Large intestine (tissue), 3 donors: Measurements from ENCODE around the gene BRD9. TPM values are rescaled to one million over a fixed set of nuclear protein-coding genes. Genes with fewer than 3 reads are reported as not detected.
"Not testable (repeated sequence)": the region's sequence is repeated elsewhere in the genome, so short reads cannot be mapped to it uniquely, and the experiment has no call there.

Experiments
- DNase-seq, 2 donors: peaks; one replicate each; pipeline versions ENCODE4 v3.0.0 to v3.0.0-alpha.2; 2013
- H3K27ac ChIP-seq: one replicate; pipeline ENCODE4 v1.5.1; 2013; ENCODE audit warnings: low read length
- H3K27me3 ChIP-seq: 2 replicates; pipeline ENCODE4 v1.6.1; 2013; ENCODE audit warnings: low read length; ENCODE audit not compliant: control insufficient read depth, insufficient read depth
- H3K36me3 ChIP-seq: 2 replicates; pipeline ENCODE4 v1.6.1; 2013; ENCODE audit warnings: low read length; ENCODE audit not compliant: control insufficient read depth, insufficient read depth
- H3K4me1 ChIP-seq: one replicate; pipeline ENCODE4 v1.6.1; 2013; ENCODE audit warnings: low read length; ENCODE audit not compliant: control insufficient read depth, insufficient read depth
- H3K4me3 ChIP-seq: one replicate; pipeline ENCODE4 v1.5.1; 2013; ENCODE audit warnings: low read length
- H3K9me3 ChIP-seq: one replicate; pipeline ENCODE4 v1.6.1; 2013; ENCODE audit warnings: mild to moderate bottlenecking, low read depth, low read length, moderate library complexity; ENCODE audit not compliant: control insufficient read depth
- WGBS: methylation state at CpG from one replicate; pipeline ENCODE4 v1.1.5; 2013; ENCODE audit warnings: low lambda C conversion rate; ENCODE audit not compliant: insufficient coverage; 5-methylcytosine and 5-hydroxymethylcytosine counted together
- polyA plus RNA-seq: library from polyadenylated mRNA; unstranded; fragments of 120-200 nt; gene quantifications from one replicate; pipeline ENCODE4 v1.2.1, GENCODE V29; 2013

Gene BRD9
- polyA plus RNA-seq, 1 donor: 36.2 TPM

GRCh38 chr5:851076-851475 lies 41.5 kb downstream of the BRD9 start:
- H3K4me1 ChIP-seq: peaks cover 23% of the 10 kb centered on the region
- H3K4me3 ChIP-seq: no peak overlapping the region
- H3K27me3 ChIP-seq: no peaks in the 10 kb centered on the region
- no peaks in the 10 kb centered on the region for H3K9me3 ChIP-seq
- no peak for DNase-seq
- no peaks in the 10 kb centered on the region for H3K36me3 ChIP-seq
- no peak overlapping the region for H3K27ac ChIP-seq
- no CpG with 5 or more reads among the region's 19 CpGs for WGBS

DNA sequence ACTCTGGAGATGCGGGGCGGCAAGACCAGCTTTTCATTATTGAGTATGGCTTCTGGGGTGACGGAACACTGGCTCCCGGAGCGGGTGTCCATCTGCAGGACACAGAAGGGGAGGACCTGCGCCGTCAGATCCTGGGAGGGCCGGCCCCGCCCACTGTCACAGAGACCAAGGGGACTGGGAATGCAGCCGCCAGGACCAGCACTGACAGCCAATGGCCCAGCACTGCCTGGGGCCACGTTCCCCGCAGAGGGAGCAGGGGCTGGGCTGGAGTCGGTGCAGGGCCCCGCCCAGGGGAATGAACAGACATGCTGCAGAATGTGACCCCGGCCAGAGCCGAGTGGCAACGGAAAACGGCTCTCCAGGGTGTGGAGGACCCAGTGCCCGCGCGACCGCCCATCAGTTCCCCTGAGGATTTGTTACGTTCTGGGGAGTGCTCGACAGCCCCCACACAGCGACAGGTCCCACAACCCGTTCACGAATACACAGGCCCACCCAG lies 42.0 kb downstream of the BRD9 start, which contains the start of gene ZDHHC11:
ZDHHC11 (minus strand) TSS at position 476 of the 496 bp plus-strand sequence; CDS start at position 92, 384 bp downstream.
- peaks cover 23% of the 10 kb centered on the region for H3K4me1 ChIP-seq
- no peak within 1 kb of the TSS for H3K27ac ChIP-seq
- peak within 1 kb of the TSS; percentile 31 for H3K4me3 ChIP-seq
- H3K27me3 ChIP-seq: no peaks in the 10 kb centered on the region
- DNase-seq: peak; percentile 43 to 68
- H3K36me3 ChIP-seq: no peaks in the 10 kb centered on the region
- no CpG with 5 or more reads among the region's 27 CpGs for WGBS
- H3K9me3 ChIP-seq: no peaks in the 10 kb centered on the region

DNA sequence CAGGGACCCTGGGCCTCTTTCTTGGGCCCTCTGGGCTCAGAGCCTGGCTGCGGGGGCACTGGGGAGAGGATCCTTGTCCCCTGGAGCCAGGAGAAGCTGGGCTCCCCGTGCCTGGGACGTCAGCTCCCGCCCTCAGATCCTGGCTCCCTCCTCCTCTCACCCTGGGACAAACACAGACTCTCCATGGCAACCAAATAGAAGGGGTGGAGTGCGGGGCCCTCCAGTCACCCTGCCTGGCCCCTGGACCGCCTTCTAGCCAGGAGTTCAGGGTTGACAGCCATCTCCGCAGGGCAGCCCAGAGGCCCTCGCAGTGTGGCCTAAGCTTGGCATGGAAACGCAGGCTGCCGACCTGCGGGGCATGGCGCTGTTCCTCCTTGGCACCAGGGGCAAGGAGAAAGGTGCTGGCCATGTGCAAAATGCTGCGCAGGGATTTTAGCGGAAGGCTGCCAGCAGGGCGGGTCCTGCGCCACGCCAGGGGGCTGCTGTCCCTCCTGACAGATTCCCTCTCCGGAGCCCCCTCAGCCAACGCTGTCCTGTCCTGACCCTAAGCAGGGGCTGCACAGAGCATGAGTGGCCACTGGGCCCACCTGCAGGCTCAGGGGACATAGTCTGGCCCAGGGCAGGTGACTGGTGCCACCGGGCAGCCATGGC lies 42.8 kb downstream of the BRD9 start:
- DNase-seq: peak; percentile 85 to 93
- H3K4me3 ChIP-seq: peak overlapping the region; percentile 31
- H3K27ac ChIP-seq: no peak overlapping the region
- H3K9me3 ChIP-seq: no peaks in the 10 kb centered on the region
- peaks cover 23% of the 10 kb centered on the region for H3K4me1 ChIP-seq
- WGBS: no CpG with 5 or more reads among the region's 20 CpGs
- no peaks in the 10 kb centered on the region for H3K36me3 ChIP-seq
- H3K27me3 ChIP-seq: no peaks in the 10 kb centered on the region

- Histone ChIP-seq H3K27ac (no peak overlapping the region), H3K4me1 (peaks cover 23% of the 10 kb centered on the region), H3K36me3 (no peaks in the 10 kb centered on the region), H3K27me3 (no peaks in the 10 kb centered on the region), H3K9me3 (no peaks in the 10 kb centered on the region), H3K4me3 (no peak overlapping the region)
- no CpG with 5 or more reads among the region's 14 CpGs for WGBS
- DNase-seq: no peak
Observed at GRCh38 chr5:848671-849111, 43.9 kb downstream of the BRD9 start.

- H3K4me3 ChIP-seq, DNase-seq, H3K27me3 ChIP-seq, H3K36me3 ChIP-seq, H3K27ac ChIP-seq, H3K9me3 ChIP-seq: not testable (repeated sequence)
- peaks cover 23% of the 10 kb centered on the region for H3K4me1 ChIP-seq
- WGBS: no CpG with 5 or more reads among the region's 7 CpGs
Observed at GRCh38 chr5:847736-848135, 44.9 kb downstream of the BRD9 start.

GRCh38 chr5:847212-847611 lies 45.4 kb downstream of the BRD9 start:
- not testable (repeated sequence) for H3K9me3 ChIP-seq, H3K36me3 ChIP-seq, DNase-seq, H3K27me3 ChIP-seq, H3K27ac ChIP-seq, H3K4me3 ChIP-seq
- peaks cover 23% of the 10 kb centered on the region for H3K4me1 ChIP-seq
- WGBS: no CpG with 5 or more reads among the region's 18 CpGs

GRCh38 chr5:846602-847091 lies 46.0 kb downstream of the BRD9 start:
- peaks cover 23% of the 10 kb centered on the region for H3K4me1 ChIP-seq
- not testable (repeated sequence) for H3K9me3 ChIP-seq, H3K36me3 ChIP-seq, DNase-seq, H3K27me3 ChIP-seq, H3K4me3 ChIP-seq, H3K27ac ChIP-seq
- WGBS: 80% methylated on average over 1 of the region's 18 CpGs

DNA sequence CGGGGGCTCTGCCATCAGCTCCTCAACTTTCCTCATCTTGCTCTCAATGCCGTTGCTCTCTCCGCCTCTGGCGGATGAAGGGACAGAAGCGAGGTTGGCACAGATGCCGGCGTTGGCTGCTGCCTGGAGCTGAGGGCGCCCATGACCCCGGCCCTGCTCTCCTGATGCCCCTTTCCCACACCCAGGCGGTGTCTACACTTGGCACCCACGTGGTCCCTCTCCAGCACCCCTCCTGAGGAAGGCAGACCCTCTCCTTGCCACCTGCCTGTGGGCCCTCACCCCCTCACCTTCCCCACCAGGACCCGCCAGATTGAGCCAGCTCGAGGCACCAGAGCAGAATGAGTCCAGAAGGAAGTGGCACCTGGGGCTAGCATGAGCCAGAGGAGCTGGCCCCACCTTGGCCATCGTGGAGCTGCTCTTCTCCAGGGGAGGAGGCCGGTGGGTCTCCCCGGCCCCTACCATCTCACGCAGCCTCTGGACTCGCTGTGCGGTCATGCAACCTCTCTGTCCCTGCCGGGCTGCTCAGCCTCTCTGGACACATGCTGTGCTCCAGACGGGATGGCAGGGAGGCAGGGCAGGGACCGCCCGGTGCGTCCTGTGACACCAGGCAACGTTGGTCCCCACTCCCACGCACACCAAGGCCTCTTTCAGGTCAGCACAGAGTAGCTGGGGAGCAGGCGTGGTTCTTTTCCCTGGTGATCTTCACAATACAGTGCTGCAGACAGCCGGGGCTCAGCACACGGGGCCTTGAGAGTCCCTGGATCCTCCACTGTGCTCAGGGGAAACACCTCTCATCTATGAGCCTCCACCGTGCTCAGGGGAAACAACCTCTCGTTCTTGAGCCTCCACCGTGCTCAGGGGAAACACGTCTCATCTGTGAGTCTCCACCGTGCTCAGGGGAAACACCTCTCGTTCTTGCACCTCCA lies 46.7 kb downstream of the BRD9 start:
- H3K36me3 ChIP-seq, H3K9me3 ChIP-seq, DNase-seq, H3K4me3 ChIP-seq, H3K27me3 ChIP-seq, H3K27ac ChIP-seq: not testable (repeated sequence)
- WGBS: 100% methylated on average over 2 of the region's 35 CpGs
- peaks cover 21% of the 10 kb centered on the region for H3K4me1 ChIP-seq

DNA sequence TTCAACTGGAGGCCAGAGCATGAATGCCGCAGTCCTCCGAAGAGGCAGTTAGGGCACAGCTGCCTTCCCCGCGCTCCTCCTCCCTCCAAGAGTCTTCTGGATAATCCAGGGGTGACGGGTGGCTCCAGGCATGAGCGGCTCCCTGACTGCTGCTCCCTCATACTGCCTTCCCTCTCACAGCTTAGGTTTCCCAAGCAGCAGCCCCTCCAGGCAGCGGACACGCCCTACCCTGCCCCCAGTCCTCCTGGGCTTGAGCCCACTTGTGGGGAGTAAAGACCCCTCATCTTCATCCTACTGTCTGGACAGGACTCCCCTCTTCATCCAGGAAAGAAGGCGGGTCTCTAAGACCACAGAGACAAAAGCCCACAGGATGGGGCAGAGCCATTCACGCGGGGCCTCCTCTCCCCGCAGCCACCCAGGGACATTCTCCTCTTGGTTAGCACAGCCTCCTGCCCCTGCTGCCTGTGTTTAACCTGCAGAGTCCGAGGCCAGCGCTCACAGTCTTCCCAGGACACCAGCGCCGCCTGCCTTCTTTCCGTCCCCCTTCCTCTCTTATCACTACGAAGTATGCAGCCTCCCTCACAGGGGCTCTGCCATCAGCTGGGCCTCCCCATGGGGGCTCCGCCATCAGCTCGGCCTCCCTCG lies 47.4 kb downstream of the BRD9 start:
- H3K4me1 ChIP-seq: peaks cover 14% of the 10 kb centered on the region
- not testable (repeated sequence) for H3K4me3 ChIP-seq, DNase-seq, H3K27me3 ChIP-seq, H3K36me3 ChIP-seq, H3K9me3 ChIP-seq, H3K27ac ChIP-seq
- WGBS: no CpG with 5 or more reads among the region's 21 CpGs

DNA sequence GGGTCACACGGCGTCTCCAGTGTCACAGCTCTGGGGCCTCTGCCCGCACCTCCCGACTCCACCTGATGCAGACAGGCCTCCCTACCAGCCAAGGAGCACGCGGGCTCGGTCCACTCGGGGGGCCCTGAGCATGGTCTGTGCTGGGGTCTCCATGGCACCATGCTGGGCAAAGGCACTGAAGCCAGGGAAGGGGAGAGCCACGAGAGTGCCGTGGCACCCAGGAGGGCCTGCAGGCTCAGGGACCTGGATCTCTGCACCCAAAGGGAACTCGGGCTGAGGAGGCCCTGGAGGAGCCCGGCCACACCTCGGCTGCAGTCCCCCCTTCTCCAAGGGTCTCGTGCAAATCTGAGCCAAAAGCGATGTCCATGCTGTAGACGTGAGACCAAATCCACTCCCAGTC lies 48.2 kb downstream of the BRD9 start:
- not testable (repeated sequence) for H3K4me1 ChIP-seq, H3K27ac ChIP-seq, H3K27me3 ChIP-seq, H3K36me3 ChIP-seq, H3K9me3 ChIP-seq, H3K4me3 ChIP-seq, DNase-seq
- WGBS: no CpG with 5 or more reads among the region's 16 CpGs
